Endometrium (tissue), 2 donors: Measurements from ENCODE around the gene PRKCH.

Source experiments
- FAIRE-seq: peaks from 2 replicates; lab custom pipeline; 2012; peaks lifted over from hg19 to GRCh38; lab: Jason Lieb, UNC
- donor health status: control.
- donor health status: control.

Gene PRKCH

GRCh38 chr14:61555056-61555838, 233.9 kb downstream of the PRKCH start:
- FAIRE-seq = no peak

GRCh38 chr14:61556455-61556854, 235.1 kb downstream of the PRKCH start:
- no peak for FAIRE-seq

GRCh38 chr14:61557262-61557661, 235.9 kb downstream of the PRKCH start:
- FAIRE-seq = no peak

GRCh38 chr14:61557854-61558253, 236.5 kb downstream of the PRKCH start:
- no peak for FAIRE-seq

GRCh38 chr14:61558271-61558670, 236.9 kb downstream of the PRKCH start:
- FAIRE-seq = no peak

GRCh38 chr14:61559641-61560201, 238.3 kb downstream of the PRKCH start:
- FAIRE-seq = no peak

GRCh38 chr14:61560323-61560722, 238.9 kb downstream of the PRKCH start:
- FAIRE-seq = no peak

- FAIRE-seq = no peak
These were observed 239.7 kb downstream of the PRKCH start for GRCh38 chr14:61561104-61561503.

GRCh38 chr14:61561657-61562276, 240.4 kb downstream of the PRKCH start:
- no peak for FAIRE-seq

- no peak for FAIRE-seq
These were observed 241.2 kb downstream of the PRKCH start for GRCh38 chr14:61562321-61563161.

GRCh38 chr14:61563162-61563511, 241.8 kb downstream of the PRKCH start:
- no peak for FAIRE-seq

- FAIRE-seq = no peak
These were observed 242.7 kb downstream of the PRKCH start for GRCh38 chr14:61563880-61564617.

- no peak for FAIRE-seq
These were observed 243.3 kb downstream of the PRKCH start for GRCh38 chr14:61564618-61565091.

GRCh38 chr14:61565181-61565580, 243.8 kb downstream of the PRKCH start:
- no peak for FAIRE-seq

GRCh38 chr14:61565836-61566536, 244.6 kb downstream of the PRKCH start:
- FAIRE-seq = no peak

GRCh38 chr14:61566537-61567225, 245.3 kb downstream of the PRKCH start:
- no peak for FAIRE-seq

- no peak for FAIRE-seq
These were observed 246.6 kb downstream of the PRKCH start for GRCh38 chr14:61567838-61568571.

- FAIRE-seq = no peak
These were observed 247.2 kb downstream of the PRKCH start for GRCh38 chr14:61568572-61569011.

GRCh38 chr14:61569308-61569707, 247.9 kb downstream of the PRKCH start:
- no peak for FAIRE-seq
